Panc1 (cell line): ENCODE data around the gene IER3.
A peak's percentile ranks its signal among the peaks of the same experiment; 100 is the strongest.

Experiments used
- POLR2AphosphoS5 ChIP-seq: IDR thresholded peaks from 2 replicates; pipeline ENCODE4 v1.6.1; 2012; ENCODE audit warnings: mild to moderate bottlenecking, low read depth, low read length, moderate library complexity
- SIN3A ChIP-seq: IDR thresholded peaks from 2 replicates; pipeline ENCODE4 v1.6.1; 2012; ENCODE audit warnings: low read depth, mild to moderate bottlenecking, low read length, moderate library complexity, borderline replicate concordance; ENCODE audit not compliant: insufficient read depth
- TCF7L2 ChIP-seq: IDR thresholded peaks from 2 replicates; pipeline ENCODE4 v1.6.1; 2011; ENCODE audit warnings: mild to moderate bottlenecking, low read depth, low read length, inconsistent platforms
- TF ChIP-seq, protein P1 (sequence below): fragments of 450-650 bp; IDR thresholded peaks from 2 replicates; pipeline ENCODE4 v1.5.1; 2017; ENCODE audit warnings: mild to moderate bottlenecking
- TF ChIP-seq, protein P2 (sequence below), 2 experiments: IDR thresholded peaks; 2 replicates each; pipeline ENCODE4 v1.6.1; 2011 to 2012; ENCODE audit warnings: low read depth in 2 of 2, control low read depth in 1 of 2, low read length in 1 of 2, mild to moderate bottlenecking in 1 of 2, moderate library complexity in 1 of 2; ENCODE audit not compliant: insufficient read depth in 1 of 2

DNA sequence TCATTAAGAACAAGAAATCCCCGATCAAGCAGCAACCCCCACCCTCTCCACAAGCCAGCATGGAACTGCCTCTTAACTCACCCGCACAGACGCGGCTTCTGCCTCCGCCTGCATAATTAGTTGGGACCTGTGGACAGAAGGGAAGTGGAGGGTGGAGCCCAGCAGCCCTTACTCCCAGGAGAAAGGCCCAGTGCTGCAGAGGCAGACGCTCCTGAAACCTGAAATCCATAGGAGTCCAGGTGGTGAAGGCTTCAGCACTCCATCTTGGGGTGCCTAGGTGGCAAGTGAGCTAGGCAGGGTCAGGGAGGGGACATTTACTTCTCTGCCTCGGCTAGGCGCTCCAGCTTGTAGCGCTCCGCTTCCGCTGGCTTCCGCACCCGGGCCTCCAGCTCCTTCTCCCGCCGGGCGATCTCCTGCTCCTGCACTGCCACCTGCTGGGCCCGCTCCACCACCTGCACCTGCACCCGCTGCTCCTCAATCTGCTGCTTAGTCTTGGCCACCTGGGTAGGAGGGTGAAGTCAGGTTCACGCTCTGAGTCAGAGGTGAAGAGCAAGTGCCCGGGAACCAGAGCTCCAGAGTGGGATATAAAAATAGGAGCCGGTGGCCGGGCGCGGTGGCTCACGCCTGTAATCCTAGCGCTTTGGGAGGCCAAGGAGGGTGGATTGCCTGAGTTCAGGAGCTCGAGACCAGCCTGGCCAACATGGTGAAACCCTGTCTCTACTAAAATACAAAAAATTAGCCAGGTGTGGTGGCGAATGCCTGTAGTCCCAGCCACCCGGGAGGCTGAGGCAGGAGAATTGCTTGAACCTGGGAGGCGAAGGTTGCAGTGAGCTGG is 13.5 kb downstream of the IER3 start:
- TF ChIP-seq, protein P1, sequence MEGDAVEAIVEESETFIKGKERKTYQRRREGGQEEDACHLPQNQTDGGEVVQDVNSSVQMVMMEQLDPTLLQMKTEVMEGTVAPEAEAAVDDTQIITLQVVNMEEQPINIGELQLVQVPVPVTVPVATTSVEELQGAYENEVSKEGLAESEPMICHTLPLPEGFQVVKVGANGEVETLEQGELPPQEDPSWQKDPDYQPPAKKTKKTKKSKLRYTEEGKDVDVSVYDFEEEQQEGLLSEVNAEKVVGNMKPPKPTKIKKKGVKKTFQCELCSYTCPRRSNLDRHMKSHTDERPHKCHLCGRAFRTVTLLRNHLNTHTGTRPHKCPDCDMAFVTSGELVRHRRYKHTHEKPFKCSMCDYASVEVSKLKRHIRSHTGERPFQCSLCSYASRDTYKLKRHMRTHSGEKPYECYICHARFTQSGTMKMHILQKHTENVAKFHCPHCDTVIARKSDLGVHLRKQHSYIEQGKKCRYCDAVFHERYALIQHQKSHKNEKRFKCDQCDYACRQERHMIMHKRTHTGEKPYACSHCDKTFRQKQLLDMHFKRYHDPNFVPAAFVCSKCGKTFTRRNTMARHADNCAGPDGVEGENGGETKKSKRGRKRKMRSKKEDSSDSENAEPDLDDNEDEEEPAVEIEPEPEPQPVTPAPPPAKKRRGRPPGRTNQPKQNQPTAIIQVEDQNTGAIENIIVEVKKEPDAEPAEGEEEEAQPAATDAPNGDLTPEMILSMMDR: peak; percentile 83
- TF ChIP-seq, protein P2, sequence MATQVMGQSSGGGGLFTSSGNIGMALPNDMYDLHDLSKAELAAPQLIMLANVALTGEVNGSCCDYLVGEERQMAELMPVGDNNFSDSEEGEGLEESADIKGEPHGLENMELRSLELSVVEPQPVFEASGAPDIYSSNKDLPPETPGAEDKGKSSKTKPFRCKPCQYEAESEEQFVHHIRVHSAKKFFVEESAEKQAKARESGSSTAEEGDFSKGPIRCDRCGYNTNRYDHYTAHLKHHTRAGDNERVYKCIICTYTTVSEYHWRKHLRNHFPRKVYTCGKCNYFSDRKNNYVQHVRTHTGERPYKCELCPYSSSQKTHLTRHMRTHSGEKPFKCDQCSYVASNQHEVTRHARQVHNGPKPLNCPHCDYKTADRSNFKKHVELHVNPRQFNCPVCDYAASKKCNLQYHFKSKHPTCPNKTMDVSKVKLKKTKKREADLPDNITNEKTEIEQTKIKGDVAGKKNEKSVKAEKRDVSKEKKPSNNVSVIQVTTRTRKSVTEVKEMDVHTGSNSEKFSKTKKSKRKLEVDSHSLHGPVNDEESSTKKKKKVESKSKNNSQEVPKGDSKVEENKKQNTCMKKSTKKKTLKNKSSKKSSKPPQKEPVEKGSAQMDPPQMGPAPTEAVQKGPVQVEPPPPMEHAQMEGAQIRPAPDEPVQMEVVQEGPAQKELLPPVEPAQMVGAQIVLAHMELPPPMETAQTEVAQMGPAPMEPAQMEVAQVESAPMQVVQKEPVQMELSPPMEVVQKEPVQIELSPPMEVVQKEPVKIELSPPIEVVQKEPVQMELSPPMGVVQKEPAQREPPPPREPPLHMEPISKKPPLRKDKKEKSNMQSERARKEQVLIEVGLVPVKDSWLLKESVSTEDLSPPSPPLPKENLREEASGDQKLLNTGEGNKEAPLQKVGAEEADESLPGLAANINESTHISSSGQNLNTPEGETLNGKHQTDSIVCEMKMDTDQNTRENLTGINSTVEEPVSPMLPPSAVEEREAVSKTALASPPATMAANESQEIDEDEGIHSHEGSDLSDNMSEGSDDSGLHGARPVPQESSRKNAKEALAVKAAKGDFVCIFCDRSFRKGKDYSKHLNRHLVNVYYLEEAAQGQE (IDR thresholded peaks at IDR 0.05; ENCODE audit: insufficient read depth in 1 of 2, low read depth in 2 of 2, low read length in 1 of 2): no peak
- TF ChIP-seq POLR2AphosphoS5 (no peak), SIN3A (no peak), TCF7L2 (no peak)
